Neural progenitor cell (in vitro differentiated cells): ENCODE results near the gene ZSCAN16.

Experiments
- CTCF ChIP-seq: fragments of 200-600 bp; sonication (generic); IDR thresholded peaks from 2 replicates; pipeline ENCODE4 v1.5.1; 2017; ENCODE audit warnings: antibody characterized with exemption, mild to moderate bottlenecking
- EZH2 ChIP-seq: fragments of 200-600 bp; sonication (generic); IDR thresholded peaks from 2 replicates; pipeline ENCODE4 v1.6.1; 2017; ENCODE audit warnings: antibody characterized with exemption, mild to moderate bottlenecking, moderate library complexity

- no peak for TF ChIP-seq CTCF
- peak; percentile 48 for TF ChIP-seq EZH2
Measured at GRCh38 chr6:28136585-28137504, 12.4 kb downstream of the ZSCAN16 start.
